CD4-positive, alpha-beta T cell treated with Interleukin-15 for 4 hours (primary cell): ENCODE measurements around the gene IRF4.
"Not testable (repeated sequence)": the region's sequence is repeated elsewhere in the genome, so short reads cannot be mapped to it uniquely, and the experiment has no call there.

ENCODE experiments used
- DNase-seq: peaks from one replicate; pipeline ENCODE4 v3.0.0-alpha.2; 2020; ENCODE audit warnings: low spot score

Gene IRF4

DNA sequence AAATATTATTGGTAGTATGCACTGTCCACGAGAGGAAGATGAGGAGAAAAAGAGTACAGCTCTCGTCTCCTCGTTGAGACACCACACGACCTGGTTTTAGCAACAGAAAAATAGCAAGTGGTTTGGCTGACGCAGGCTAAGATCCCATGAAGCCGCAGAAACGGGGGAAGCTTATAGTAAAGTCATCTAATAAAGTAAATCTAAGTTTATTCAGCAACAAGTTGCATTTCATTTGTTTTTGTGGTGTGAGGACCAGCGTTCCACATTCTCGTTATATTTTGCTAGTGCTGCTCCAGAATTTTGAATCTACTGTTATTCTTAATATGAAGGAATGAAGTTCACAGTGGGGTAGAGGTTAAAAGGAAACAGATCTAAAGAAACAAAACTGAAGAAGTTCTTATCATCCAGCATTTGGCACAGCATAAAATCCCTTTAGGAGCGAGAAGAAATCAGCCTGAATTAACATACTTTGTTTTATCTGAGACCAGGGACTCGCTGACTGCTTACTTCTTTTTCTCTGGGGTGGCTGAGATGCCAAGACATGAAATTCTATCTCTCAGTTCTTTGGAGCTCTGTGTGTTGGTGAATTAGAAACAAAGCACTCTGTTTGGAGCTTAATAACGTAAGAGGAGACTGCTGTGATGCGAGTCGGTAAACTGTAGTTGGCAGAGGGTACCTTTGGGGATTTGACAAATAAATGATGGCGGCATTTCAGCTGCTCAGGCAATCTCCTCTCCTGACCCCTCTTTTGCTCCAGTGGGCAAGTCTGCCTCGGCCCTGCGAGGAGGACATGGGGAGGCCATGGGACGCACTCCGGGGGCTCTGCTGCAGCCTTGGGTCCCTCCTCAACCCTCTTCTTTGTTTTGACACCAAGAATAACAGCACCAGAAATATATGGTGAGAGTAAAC, 24.9 kb upstream of the IRF4 start:
- no peak for DNase-seq

DNA sequence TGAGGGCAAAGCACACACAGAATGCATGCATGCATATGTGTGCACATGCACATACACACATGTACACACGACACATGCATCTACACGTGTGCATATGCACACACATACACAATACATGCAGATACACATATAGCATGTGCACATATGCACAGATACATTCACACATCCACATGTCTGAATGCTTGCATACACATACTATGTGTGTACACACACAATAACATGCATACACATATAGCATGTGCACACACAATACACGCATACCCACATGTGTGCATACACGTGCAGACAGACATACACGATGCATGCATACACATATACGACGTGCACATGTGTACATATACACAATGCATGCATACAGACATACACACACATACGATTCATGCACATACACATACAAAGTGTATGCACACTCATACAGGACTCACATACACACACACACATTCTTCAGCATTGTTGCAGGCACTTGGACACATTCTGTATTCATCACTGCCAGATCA, 24.2 kb upstream of the IRF4 start:
- no peak for DNase-seq

DNA sequence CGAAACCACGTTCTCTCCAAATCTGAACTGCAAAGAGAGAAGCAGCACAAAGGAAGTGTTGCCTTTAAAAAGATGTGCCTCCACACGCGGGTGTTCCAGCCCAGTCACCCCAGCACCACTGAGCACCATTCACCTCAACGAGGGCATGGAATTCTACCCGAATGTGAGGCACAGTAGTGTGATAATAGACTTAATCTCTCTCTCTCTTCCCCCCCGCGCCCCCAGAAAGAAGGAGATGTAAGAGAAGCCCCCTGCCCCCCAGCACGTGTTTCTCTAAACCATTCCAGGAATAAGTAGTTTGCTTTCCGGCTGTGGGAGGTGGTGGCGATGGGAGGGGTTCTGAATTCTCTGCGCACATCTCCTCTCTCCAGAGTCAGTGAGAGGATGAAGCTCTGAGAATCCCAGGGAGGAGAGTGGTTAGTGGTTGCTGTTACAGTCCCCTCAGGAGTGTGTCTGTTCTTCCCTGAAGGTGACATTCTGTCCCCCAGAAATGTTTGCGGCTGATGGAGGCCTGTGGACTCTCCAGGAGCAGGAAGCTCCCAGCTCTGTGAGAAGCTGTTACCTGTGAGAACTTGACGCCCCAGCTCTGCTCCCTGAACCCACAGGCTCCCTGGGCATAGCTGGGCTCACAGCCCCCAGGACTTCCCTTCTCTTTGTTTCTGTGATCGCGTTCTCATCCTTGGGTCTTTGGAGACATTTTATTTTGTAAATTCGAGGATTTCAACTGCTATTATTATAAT, 23.5 kb upstream of the IRF4 start:
- DNase-seq = no peak

DNA sequence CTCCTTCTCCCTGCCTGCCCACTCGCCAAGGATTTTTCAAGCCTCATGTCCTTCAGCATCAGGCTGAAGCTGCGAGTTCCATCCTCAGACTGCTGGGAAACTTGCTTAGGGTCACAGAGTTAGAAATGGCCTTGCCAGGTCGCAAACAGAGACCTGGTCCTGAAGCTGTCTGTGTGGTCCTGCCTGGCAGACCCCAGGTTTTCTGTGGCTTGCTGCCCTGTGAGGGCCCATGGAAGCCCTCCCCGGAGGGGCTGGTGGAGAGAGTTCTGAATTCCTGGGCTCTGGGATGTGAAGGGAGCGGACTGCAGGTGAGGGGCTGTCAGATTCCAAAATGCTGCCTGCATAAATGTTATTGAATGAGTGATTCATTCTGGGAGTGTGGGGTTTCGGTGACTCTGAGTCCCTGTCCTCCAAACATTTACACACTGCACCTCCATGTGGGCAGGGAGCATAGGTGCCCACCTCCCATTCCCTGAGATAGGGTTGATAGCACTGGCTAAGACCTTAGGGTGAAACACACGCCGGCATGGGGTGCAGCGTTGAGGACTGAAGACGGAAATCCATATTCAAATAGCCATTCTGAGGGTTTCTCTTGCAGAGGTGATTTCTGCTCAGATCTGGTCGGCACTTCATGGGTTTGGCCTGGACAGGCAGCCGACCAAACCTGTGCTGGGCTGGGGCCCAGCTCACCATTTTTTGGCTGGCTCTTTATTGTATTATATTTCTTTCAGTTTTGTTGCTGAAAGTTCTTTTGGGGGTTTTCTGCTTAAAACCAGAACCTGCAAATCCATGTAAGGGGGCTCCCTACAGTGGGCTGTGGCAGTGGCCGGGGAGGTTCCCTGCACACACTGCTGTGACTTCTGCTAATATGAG, 21.8 kb upstream of the IRF4 start:
- no peak for DNase-seq

DNA sequence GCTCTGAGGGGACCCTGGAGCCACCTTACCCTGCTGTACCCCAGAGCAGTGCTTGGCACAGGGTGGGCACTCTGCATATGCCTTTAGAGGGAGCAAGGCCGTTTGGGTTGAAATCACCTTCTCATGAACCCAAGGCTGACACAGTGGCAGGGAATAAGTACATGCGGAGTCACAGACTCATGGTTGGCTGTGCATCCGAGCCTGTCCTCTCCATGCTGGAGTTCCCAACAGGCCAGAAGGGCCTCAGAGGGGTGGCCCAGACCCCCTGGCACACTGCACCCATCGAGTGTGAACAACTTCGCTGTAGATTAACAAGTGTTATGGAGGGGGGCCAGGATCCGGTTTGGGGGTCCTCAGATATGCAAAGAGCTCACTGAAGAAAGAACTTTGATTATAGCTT, 21.0 kb upstream of the IRF4 start:
- DNase-seq = no peak

DNA sequence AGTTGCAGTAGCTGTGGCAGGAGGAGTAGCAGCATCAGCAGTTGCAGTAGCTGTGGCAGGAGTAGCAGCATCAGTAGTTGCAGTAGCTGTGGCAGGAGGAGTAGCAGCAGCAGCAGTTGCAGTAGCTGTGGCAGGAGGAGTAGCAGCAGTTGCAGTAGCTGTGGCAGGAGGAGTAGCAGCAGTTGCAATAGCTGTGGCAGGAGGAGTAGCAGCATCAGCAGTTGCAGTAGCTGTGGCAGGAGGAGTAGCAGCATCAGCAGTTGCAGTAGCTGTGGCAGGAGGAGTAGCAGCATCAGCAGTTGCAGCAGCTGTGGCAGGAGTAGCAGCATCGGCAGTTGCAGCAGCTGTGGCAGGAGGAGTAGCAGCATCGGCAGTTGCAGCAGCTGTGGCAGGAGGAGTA, 19.7 kb upstream of the IRF4 start:
- not testable (repeated sequence) for DNase-seq

DNA sequence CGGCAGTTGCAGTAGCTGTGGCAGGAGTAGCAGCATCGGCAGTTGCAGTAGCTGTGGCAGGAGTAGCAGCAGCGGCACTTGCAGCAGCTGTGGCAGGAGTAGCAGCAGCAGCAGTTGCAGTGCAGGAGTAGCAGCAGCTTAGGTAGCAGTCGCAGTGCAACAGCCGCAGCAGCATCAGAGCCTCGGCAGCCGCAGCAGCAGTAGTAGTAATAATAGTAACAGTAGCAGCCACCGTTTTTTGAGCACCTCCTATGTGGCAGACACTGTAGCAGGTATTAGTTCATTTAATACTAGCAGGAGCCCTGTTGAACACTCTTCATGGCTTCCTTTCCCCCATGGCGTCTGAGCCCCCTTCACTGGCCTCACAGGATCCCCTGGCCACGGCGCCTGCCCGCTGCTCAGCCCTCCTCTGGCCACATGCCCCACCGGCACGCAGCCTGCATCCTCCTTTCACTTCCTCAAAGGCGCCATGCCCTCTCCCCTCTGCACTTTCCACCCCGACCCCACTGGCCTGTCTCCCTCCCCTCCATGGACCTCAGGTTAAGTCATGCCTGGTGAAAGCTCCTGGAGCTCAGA, 19.1 kb upstream of the IRF4 start:
- no peak for DNase-seq

DNA sequence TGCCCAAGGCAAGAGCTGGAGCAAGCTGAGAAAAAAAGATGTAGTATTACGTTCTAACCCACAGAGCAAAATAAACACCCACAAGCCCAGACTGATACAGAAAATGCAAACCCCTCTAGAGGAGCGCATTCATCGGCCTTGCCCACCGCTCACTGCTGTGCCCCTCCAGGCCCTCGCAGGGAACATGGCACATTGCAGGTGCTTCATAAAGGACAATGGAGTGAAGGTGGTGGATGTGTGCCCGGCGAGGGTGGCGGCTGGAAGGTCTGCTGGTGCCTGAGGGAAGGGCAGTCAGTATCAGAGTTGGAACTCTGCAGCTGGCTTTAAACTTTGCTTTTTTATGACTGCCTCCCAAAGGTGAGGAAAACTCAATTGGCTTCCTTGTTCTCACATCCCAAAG, 18.5 kb upstream of the IRF4 start:
- DNase-seq = no peak

DNA sequence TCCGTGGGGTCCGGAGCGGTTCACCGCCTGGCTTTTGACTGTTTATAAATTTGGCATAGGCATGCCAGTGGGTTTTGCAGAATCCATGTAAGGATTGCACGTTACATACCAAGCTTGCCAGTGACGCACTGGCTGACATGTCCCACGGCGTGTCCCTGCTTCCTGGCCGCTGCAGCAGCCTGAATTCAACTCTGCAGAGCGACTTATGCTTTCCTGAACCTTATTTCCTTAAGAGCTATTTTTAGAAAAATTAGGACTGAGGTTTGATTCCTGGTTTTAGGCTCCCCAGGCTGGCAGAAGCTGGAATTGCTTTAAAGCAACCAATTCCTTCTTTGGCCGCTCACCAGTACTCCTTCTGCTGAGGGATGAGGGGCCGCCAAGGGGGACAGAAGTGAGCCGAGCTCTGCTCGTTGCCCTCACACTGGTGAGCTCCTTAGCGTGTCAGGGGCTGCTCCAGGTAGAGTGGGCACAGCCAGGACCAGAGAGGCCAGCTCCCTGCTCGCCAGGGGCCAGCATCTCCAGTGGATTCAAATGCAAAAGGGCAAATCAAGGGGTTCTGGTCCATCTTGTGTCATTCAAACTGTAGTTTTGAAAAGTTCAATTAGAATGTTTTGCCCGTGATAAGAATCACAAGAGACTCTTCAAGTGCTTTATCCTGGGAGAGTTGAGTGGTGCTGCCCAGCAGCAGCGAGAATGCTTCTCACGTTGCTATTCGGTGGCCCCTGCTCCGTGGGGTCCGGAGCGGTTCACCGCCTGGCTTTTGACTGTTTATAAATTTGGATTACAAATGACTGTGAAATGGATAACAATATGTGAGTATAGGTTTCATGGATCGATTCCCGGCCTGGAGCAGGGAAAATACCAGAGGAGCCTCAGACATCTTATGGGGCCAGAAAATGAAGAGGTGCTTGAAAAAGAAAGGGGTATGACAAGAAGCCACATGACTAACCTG, 17.5 kb upstream of the IRF4 start:
- no peak for DNase-seq

DNA sequence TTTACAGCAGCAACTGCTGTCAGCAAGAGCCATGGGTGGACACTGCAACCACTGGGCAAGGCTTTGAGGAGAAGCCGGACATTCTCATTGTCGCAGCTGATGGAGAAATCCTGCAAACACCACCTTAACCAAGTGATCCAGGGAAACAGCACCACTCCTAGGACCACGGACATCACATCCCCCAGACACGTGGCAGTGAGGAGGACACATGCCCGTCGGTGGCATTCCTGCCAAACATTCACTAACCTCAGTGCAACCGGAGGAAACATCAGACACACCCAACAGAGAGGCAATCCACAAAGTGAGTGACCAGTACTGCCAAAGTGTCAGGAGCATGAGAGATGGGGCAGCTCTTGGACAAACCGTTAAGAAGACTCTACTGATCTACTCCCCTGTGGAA, 16.6 kb upstream of the IRF4 start:
- DNase-seq = no peak

DNA sequence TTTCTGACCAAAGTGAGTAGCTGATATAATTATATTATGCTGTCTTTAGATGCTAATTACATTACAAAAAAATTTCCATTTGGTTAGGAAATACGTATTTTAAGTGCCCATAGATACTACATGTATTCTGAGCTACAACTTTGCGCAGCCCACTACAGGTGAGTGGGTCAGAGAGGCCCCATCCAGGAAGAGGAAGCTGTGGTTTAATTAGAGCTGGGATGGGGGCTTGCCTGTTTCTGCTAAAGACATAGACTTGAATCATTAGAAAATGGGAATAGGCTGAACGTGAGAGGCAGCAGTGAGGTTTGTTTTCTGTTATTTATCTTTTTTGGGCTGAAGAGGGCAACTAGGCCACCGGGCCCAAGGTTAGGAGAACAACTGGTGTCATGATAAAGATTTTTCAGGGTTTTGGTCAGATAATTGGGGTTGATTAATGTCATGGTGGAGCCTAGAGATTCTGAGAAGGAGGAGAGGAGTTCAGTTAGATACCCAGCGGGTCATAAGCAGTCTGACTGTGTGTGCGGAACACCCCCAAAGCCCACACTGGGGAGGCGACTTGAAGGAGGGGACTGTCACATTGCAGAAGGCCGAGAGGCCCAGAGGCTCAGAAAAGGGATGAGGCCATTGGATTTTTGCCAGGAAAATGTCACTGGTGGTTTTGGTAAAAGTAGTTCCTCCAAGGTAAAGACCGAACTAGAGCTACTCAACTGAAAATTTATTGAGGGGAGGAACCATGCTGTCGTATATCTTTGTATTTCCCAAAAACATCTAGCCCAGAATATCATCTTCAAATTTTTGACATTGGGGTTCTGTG, 14.5 kb upstream of the IRF4 start:
- DNase-seq = no peak

DNA sequence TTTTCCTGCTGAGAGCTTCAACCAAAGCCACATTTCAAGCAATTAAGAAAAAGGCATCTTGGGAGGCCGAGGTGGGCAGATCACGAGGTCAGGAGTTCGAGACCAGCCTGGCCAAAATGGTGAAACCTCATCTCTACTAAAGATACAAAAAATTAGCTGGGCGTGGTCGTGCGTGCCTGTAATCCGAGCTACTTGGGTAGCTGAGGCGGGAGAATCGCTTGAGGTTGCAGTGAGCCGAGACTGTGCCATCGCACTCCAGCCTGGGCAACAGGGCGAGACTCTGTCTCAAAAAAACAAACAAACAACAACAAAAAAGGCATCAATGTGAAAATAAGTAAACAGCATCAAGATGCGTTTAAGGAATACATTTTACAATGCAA, 13.9 kb upstream of the IRF4 start:
- DNase-seq = not testable (repeated sequence)

DNA sequence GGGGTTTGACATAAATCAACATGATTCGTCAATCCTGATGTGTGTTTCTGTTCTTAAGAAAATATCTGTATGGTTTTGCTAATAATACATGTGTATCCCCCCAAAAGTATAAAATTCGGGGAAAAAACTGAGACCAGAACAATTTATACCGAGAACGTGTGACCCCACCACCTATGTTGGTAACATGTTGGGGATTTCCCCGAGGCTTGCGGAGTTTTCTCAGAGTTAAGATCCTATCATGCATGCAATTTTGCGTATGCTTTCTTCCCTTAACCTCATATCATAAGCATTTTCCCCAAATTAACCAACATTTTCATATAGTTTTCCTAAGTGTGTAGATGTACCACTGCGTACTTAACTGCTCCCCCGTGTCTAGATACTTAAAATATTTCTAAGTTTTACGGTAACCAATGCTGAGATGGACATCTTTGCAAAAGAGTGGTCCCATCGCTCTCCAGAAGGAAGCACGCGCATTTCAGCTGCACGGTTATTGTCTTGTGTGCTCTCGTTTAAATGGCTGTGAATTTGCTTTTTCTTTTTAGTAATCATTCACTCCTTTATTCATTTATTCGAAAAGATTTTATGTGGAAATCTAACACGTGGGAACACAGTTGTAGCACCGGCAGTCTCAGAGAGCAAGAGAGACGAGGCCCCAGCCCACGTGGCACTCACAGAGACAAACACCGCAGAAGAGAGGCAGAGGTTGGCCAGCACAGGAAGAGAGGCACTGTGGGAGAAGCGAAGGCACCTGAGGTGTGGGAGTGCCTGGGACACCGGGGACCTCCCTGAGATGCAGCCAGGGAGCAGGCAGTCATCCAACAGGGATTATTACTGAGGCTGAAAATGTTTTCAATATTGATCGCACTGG, 13.2 kb upstream of the IRF4 start:
- no peak for DNase-seq

DNA sequence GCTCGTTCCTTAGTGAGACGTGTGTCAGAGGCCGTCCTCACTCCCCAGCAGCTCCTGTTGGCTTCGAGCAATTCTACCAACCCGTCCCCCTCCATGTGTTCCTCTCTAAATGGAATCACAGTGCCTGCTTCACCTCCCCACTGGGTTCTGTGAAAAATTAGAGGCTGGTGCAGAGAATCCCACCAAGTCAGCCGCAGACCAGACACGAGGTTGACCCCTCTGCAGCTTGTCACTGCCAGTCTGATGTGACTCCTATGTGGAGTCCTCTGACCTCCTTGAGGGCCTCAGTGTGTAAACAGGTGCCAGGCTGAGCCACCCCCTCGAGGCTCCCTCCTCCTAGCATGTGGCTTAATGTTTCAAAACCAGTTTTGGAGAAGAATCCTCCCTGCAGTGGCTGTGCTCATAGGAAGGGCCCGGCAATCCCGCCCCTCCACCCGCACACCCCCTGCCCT, 12.6 kb upstream of the IRF4 start:
- DNase-seq = no peak

DNA sequence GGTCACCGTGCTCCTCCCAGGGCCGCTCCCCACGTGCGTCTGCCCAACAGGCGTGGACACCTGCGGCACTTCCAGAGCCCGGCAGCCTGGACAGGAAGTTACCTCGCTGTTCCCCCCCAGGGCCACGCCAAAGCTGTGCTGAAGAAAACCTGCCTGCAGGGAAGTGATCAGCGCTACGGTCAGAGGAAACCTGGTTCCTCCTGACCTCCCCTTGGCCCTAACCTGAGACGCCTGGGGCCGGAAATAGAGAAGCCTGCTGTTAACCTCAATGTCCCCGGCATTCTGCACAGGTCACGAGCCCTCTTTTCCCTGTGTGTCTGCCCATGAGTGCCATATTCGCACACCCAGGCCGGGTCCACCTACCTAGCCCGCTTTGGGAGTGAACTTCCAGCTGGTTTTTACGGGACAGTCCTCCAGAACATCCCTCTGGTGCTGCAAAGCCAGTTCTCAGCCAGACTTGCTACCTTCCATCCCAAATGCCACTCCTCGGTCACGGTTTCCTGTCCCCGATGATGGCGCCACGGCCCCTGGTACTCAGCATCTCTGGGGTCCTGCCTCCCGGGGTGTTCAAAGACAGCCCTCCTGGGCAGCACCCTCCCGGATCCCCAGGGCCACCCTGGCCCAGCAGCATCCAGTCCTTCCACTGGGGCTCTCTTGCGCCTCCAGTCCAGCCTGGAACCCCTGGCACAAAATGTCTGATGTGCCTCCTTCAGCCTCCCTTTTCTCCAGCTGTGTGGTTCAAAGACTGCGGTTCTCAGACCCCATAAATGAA, 12.0 kb upstream of the IRF4 start:
- no peak for DNase-seq

DNA sequence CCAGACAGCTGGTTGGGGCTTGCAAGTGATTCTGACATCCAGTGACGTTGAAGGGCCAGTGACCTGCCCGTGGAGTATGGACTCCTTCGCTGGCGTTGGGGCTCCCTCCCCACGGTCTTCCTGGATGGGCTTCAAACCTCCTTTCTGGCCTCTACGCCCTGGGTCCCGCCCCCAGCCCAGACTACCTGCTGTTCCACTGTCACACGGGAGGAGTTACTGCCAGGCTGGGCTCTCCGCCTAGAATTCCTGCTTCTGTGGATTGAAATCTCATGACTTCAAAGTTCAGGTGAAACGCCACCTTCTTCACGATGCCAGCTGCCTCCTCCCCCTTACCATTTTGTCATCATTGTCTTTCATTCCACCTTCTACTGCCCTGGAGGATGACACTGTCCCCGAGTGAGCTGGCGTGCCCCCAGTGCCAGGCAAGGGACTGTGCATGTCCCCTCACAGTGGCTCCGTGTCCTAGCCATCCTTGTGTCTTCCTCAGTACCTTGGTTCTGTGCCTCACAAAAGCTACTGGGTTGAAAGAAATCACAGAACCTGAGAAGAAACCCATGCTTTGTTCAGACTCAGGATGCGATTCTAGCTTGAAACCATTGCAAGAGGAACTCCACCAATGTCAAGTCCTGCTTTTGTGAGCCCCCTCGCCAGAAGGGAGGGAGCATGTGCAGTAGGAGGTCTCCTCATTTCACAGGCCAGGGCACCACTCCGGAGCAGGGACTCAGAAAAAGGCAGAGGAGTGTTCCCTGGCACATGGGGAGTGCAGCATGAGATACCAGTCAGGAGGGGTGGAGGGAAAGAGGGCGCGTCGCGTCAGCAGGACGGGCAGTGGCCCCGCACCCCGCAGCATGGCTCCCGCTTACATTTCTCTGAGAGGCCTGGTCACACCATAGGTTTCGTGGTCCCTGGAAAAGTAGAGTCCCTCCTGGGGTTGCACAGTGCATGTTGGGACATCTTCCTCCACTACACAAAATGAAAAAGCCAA, 11.0 kb upstream of the IRF4 start:
- no peak for DNase-seq
